ENCODE measurements around the gene FOXL1.
A peak's percentile ranks its signal among the peaks of the same experiment; 100 is the strongest.

The FOXL1 gene

DNA sequence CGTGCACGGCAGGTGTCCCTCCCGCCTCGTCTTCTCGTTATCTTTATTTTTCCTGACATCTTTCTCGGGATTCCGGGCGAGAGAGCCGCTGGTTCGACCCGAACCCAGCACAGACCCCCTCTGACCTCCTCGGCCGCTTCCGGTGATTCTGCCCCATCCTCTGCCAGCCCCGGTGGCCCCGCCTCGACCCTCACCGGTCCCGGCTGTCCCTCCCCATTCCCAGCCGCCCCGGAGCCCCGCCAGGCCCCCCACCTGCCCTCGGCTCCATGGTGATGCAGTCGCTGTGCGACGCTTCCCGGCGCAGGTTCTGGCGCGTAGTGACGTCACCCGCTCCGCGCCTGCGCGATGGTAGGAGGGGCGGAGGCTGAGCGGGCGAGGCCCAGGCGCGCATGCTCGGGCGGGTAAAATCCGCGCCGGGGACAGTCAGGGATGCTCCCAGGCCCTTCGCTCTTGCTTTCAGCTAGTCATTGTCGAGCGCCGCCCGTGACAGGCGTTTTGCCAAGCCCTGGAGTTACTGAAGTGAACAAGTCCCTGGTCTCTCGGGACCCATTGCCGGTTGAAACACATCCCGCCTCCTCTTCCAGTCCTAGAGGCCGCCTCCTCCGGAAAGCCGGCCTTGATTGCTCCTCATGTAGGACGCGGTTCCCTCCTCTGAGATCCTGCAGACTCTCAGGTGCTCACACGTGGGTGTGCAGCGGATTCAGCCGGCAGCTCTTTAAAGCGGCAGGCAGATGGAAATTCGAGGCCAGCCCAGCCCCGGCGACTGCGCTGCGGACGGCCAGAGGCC lies 23.2 kb upstream of the FOXL1 start, which contains the start of gene MTHFSD:
Gene MTHFSD (minus strand): TSS at position 319 of the 787 bp plus-strand sequence. CDS start 51 bp downstream, at position 268.
- Histone ChIP-seq H3F3A (ENCODE audit: insufficient read depth, low read length) (no peaks in the 10 kb centered on the region), H3K4me2 (ENCODE audit: low read length) (peak within 1 kb of the TSS; percentile 67), H3K36me3 (ENCODE audit: insufficient read depth, low read length) (peaks cover 22% of the 10 kb centered on the region), H3K9me3 (ENCODE audit: low read length) (no peaks in the 10 kb centered on the region), H3K27ac (ENCODE audit: low read depth, low read length, poor library complexity, severe bottlenecking) (peak within 1 kb of the TSS; percentile 49), H3K9me2 (ENCODE audit: low read depth, low read length) (no peaks in the 10 kb centered on the region), H4K20me1 (ENCODE audit: insufficient read depth, low read length) (no peaks in the 10 kb centered on the region), H3K4me3 (ENCODE audit: low read depth, low read length, poor library complexity, severe bottlenecking) (peak within 1 kb of the TSS; percentile 92), H3K79me2 (ENCODE audit: insufficient read depth, low read length) (no peaks in the 10 kb centered on the region), H3K9ac (ENCODE audit: low read length) (peak within 1 kb of the TSS; percentile 91), H3K27me3 (ENCODE audit: insufficient read depth, low read length) (no peaks in the 10 kb centered on the region), H2AFZ (ENCODE audit: low read length) (no peak within 1 kb of the TSS), H3K4me1 (ENCODE audit: insufficient read depth, low read length, severe bottlenecking) (peaks cover 13% of the 10 kb centered on the region)
- TF ChIP-seq, protein P1, sequence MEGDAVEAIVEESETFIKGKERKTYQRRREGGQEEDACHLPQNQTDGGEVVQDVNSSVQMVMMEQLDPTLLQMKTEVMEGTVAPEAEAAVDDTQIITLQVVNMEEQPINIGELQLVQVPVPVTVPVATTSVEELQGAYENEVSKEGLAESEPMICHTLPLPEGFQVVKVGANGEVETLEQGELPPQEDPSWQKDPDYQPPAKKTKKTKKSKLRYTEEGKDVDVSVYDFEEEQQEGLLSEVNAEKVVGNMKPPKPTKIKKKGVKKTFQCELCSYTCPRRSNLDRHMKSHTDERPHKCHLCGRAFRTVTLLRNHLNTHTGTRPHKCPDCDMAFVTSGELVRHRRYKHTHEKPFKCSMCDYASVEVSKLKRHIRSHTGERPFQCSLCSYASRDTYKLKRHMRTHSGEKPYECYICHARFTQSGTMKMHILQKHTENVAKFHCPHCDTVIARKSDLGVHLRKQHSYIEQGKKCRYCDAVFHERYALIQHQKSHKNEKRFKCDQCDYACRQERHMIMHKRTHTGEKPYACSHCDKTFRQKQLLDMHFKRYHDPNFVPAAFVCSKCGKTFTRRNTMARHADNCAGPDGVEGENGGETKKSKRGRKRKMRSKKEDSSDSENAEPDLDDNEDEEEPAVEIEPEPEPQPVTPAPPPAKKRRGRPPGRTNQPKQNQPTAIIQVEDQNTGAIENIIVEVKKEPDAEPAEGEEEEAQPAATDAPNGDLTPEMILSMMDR (IDR thresholded peaks at IDR 0.05; ENCODE audit: low read length), result no peak
- no peak for TF ChIP-seq EZH2 (IDR thresholded peaks at IDR 0.05; ENCODE audit: borderline replicate concordance, low read length)

DNA sequence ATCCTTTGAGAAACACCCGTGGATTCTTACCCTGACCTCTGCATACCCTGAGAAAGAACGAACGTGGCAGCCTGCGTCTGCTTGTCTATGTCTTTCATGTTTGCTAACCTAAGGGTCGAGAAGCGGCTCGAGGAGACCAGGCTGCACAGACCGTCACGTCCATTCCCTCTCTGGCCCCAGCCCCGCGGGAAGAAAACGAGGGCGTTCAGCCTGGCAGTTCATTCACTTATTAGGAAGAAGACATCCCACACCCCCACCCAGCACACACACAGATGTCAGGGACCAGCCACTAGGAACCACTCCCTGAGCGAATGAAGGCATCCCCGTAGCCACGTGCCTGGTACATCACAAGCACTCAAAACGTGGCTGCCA lies 22.7 kb upstream of the FOXL1 start:
- Histone ChIP-seq H3K27me3 (ENCODE audit: insufficient read depth, low read length) (no peaks in the 10 kb centered on the region), H3K27ac (ENCODE audit: low read depth, low read length, poor library complexity, severe bottlenecking) (no peak overlapping the region), H3K9me2 (ENCODE audit: low read depth, low read length) (no peaks in the 10 kb centered on the region), H3K4me1 (ENCODE audit: insufficient read depth, low read length, severe bottlenecking) (peaks cover 13% of the 10 kb centered on the region), H3K4me2 (ENCODE audit: low read length) (peak overlapping the region; percentile 67), H3K9me3 (ENCODE audit: low read length) (no peaks in the 10 kb centered on the region), H3F3A (ENCODE audit: insufficient read depth, low read length) (no peaks in the 10 kb centered on the region), H4K20me1 (ENCODE audit: insufficient read depth, low read length) (no peaks in the 10 kb centered on the region), H3K9ac (ENCODE audit: low read length) (peak overlapping the region; percentile 91), H3K36me3 (ENCODE audit: insufficient read depth, low read length) (peaks cover 16% of the 10 kb centered on the region), H3K79me2 (ENCODE audit: insufficient read depth, low read length) (no peaks in the 10 kb centered on the region), H3K4me3 (ENCODE audit: low read depth, low read length, poor library complexity, severe bottlenecking) (peak overlapping the region; percentile 92), H2AFZ (ENCODE audit: low read length) (no peak overlapping the region)
- TF ChIP-seq, protein P1 (IDR thresholded peaks at IDR 0.05; ENCODE audit: low read length), result no peak
- no peak for TF ChIP-seq EZH2 (IDR thresholded peaks at IDR 0.05; ENCODE audit: borderline replicate concordance, low read length)

DNA sequence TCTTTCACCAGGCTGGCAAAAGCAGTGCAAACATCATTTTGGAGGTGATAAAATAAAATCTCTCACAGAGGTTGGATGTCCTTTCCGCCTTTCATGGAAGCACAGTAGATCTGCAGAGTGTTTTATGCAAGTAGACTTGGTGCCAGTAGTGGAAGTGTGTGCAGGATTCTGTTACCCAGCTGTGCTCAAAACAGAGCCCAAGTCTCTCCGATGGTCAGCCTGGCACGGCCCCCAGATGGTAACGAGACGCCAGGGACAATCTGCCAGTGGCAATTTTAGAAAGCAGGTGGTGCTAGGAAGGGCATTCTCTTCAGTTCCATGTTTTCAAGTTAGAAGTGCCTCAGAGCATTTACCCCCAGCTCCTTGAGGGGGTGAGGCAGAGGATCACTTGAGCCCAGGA lies 21.8 kb upstream of the FOXL1 start:
- Histone ChIP-seq H3K9me3 (ENCODE audit: low read length) (no peaks in the 10 kb centered on the region), H3K79me2 (ENCODE audit: insufficient read depth, low read length) (no peaks in the 10 kb centered on the region), H3K9me2 (ENCODE audit: low read depth, low read length) (no peaks in the 10 kb centered on the region), H3K4me2 (ENCODE audit: low read length) (no peak overlapping the region), H3K9ac (ENCODE audit: low read length) (no peak overlapping the region), H3K4me3 (ENCODE audit: low read depth, low read length, poor library complexity, severe bottlenecking) (no peak overlapping the region), H3K27me3 (ENCODE audit: insufficient read depth, low read length) (no peaks in the 10 kb centered on the region), H3F3A (ENCODE audit: insufficient read depth, low read length) (no peaks in the 10 kb centered on the region), H4K20me1 (ENCODE audit: insufficient read depth, low read length) (no peaks in the 10 kb centered on the region), H3K36me3 (ENCODE audit: insufficient read depth, low read length) (peaks cover 10% of the 10 kb centered on the region), H2AFZ (ENCODE audit: low read length) (no peak overlapping the region), H3K27ac (ENCODE audit: low read depth, low read length, poor library complexity, severe bottlenecking) (no peak overlapping the region), H3K4me1 (ENCODE audit: insufficient read depth, low read length, severe bottlenecking) (peaks cover 13% of the 10 kb centered on the region)
- TF ChIP-seq, protein P1 (IDR thresholded peaks at IDR 0.05; ENCODE audit: low read length), result no peak
- no peak for TF ChIP-seq EZH2 (IDR thresholded peaks at IDR 0.05; ENCODE audit: borderline replicate concordance, low read length)
